ENCODE measurements around the gene PP2D1. TPM values are rescaled to one million over a fixed set of nuclear protein-coding genes. Genes with fewer than 3 reads are reported as not detected.
A peak's percentile ranks its signal among the peaks of the same experiment; 100 is the strongest.

Gene PP2D1, protein sequence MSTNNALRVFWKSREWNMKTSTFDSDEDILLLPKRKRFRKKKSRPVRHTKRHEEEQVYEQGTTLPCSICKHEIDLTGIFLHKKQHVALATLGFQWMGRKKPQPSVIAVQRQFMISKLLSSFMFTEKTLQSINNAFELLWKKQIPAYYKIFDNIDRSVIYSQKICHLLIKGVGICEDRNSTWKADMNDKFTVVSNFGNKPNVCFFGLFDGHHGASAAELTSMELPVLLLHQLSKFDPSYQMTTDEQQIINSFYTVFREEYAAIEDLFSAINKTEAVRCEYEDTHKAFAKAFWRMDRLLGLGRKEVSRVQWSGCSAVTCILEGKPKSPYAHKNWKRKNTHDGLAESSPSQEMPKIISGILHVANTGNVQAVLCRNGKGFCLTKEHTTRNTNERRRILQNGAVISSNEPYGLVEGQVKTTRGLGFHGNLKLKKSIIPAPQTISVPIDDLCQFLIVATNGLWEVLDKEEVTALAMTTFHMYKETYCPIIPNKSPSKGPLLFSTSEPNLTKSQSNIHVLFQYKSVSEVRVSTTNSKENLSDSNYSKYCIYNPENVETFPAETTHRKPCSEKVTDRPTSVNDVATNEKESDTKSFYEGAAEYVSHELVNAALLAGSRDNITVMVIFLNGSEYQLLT
- not detected for total RNA-seq
- polyA plus RNA-seq: not detected
- long read RNA-seq, donor 1: 0 reads
- long read RNA-seq, donor 2: 0 reads
- long read RNA-seq, donor 3: 0 reads
- long read RNA-seq, donor 4: 0 reads
- long read RNA-seq, donor 5: 0 reads
- long read RNA-seq, donor 6: 0 reads
- long read RNA-seq, donor 7: 0 reads
- long read RNA-seq, donor 8: 0 reads
- long read RNA-seq, donor 9, partial matches to known transcripts: 11 of 11 reads
- long read RNA-seq, donor 9, other reads (novel, unspliced or antisense): 0 of 11 reads
- long read RNA-seq, donor 10: 0 reads

GRCh38 chr3:20012164-20012563, at the start of gene PP2D1:
PP2D1 (minus strand) TSS chr3:20012264; CDS start chr3:20012072, 192 bp downstream.
- Histone ChIP-seq H3K4me1 (ENCODE audit: control insufficient read depth in 2 of 2, insufficient read depth in 2 of 2, low read length in 2 of 2) (no peaks in the 10 kb centered on the region), H3K36me3 (ENCODE audit: control insufficient read depth in 2 of 2, insufficient read depth in 2 of 2, low read length in 1 of 2) (no peaks in the 10 kb centered on the region), H3K27ac (ENCODE audit: low read depth in 1 of 2, low read length in 1 of 2) (no peak within 1 kb of the TSS), H3K27me3 (ENCODE audit: control insufficient read depth in 2 of 2, insufficient read depth in 1 of 2, low read length in 1 of 2) (no peaks in the 10 kb centered on the region), H3K9me3 (ENCODE audit: control insufficient read depth in 2 of 2, insufficient read depth in 1 of 2, low read length in 1 of 2) (no peaks in the 10 kb centered on the region), H3K4me3 (ENCODE audit: low read length in 2 of 2) (no peak within 1 kb of the TSS)
- 97% methylated on average over 4 of the region's 4 CpGs for WGBS
- no peak for DNase-seq (ENCODE audit: low read depth in 6 of 9, low spot score in 9 of 9)

DNA sequence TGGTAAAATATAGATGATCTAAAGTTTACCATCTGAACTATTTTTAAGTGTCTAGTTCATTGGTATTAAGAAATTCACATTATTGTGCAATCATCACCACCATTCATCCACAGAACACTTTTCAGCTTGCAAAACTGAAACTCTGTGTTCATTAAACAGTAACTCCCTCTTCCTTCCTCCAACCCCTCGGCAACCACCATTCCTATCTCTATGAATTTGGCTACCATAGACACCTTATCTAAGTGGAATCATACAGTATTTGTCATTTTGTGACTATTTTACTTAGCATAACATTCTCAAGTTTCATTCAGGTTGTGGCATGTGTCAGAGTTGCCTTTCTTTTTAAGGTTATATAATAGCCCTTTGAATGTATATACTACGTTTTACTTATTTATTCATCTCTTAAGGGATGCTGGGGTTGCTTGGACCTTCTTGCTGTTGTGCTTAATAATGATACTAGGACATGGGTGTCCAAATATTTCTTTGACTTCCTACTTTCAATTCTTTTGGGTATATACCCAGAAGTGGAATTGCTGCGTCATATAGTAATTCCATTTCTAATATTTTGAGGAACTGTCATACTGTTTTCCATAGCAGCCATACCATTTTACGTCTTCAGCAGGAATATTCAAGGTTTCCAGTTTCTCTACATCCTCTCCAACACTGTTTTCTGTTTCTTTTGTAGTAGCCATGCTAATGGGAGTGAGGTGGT, 49.1 kb upstream of the PP2D1 start:
- no peak for DNase-seq (ENCODE audit: low read depth in 6 of 9, low spot score in 9 of 9)
- peaks cover 16 to 19% of the 10 kb centered on the region in 2 donors for H3K4me1 ChIP-seq (ENCODE audit: control insufficient read depth in 2 of 2, insufficient read depth in 2 of 2, low read length in 2 of 2)

DNA sequence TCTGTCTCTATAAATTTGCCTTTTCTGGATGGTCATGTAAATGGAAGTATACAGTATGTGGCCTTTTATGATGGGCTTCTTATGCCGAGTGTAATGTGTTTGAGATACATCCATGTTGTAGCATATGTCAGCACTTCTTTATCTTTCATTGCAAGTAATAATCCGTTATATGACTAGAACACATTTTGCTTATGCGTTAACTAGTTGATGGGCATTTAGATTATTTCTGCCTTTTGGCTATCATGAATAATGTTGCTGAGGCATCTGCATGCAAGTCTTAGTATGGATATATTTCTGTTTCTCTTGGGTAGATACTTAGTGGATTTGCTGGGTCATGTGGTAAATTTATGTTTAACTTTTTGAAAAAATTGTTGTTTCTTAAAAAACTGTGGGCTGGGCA, 47.9 kb upstream of the PP2D1 start:
- H3K27ac ChIP-seq (ENCODE audit: low read depth in 1 of 2, low read length in 1 of 2): no peak overlapping the region
- no peak for DNase-seq (ENCODE audit: low read depth in 6 of 9, low spot score in 9 of 9)
- 97% methylated on average over 3 of the region's 3 CpGs for WGBS
- peaks cover 25 to 26% of the 10 kb centered on the region in 2 donors for H3K4me1 ChIP-seq (ENCODE audit: control insufficient read depth in 2 of 2, insufficient read depth in 2 of 2, low read length in 2 of 2)
- no peak overlapping the region for H3K4me3 ChIP-seq (ENCODE audit: low read length in 2 of 2)
- H3K9me3 ChIP-seq (ENCODE audit: control insufficient read depth in 2 of 2, insufficient read depth in 1 of 2, low read length in 1 of 2): no peaks in the 10 kb centered on the region
- no peaks in the 10 kb centered on the region for H3K36me3 ChIP-seq (ENCODE audit: control insufficient read depth in 2 of 2, insufficient read depth in 2 of 2, low read length in 1 of 2)
- H3K27me3 ChIP-seq (ENCODE audit: control insufficient read depth in 2 of 2, insufficient read depth in 1 of 2, low read length in 1 of 2): no peaks in the 10 kb centered on the region

More for the DNA sequence above, 49.1 kb upstream of the PP2D1 start:
- WGBS: 71% methylated on average over 4 of the region's 4 CpGs
- Histone ChIP-seq H3K9me3 (ENCODE audit: control insufficient read depth in 2 of 2, insufficient read depth in 1 of 2, low read length in 1 of 2) (no peaks in the 10 kb centered on the region), H3K36me3 (ENCODE audit: control insufficient read depth in 2 of 2, insufficient read depth in 2 of 2, low read length in 1 of 2) (no peaks in the 10 kb centered on the region), H3K27ac (ENCODE audit: low read depth in 1 of 2, low read length in 1 of 2) (no peak overlapping the region), H3K27me3 (ENCODE audit: control insufficient read depth in 2 of 2, insufficient read depth in 1 of 2, low read length in 1 of 2) (no peaks in the 10 kb centered on the region), H3K4me3 (ENCODE audit: low read length in 2 of 2) (no peak overlapping the region)

- H3K4me1 ChIP-seq (ENCODE audit: control insufficient read depth in 2 of 2, insufficient read depth in 2 of 2, low read length in 2 of 2): peaks cover 39 to 45% of the 10 kb centered on the region in 2 donors
- H3K9me3 ChIP-seq (ENCODE audit: control insufficient read depth in 2 of 2, insufficient read depth in 1 of 2, low read length in 1 of 2): no peaks in the 10 kb centered on the region
- H3K27me3 ChIP-seq (ENCODE audit: control insufficient read depth in 2 of 2, insufficient read depth in 1 of 2, low read length in 1 of 2): no peaks in the 10 kb centered on the region
- DNase-seq (ENCODE audit: low read depth in 6 of 9, low spot score in 9 of 9): no peak
- no peak overlapping the region for H3K4me3 ChIP-seq (ENCODE audit: low read length in 2 of 2)
- H3K27ac ChIP-seq (ENCODE audit: low read depth in 1 of 2, low read length in 1 of 2): peak overlapping the region; percentile 48 to 52
- WGBS: 95% methylated on average over 2 of the region's 2 CpGs
- H3K36me3 ChIP-seq (ENCODE audit: control insufficient read depth in 2 of 2, insufficient read depth in 2 of 2, low read length in 1 of 2): no peaks in the 10 kb centered on the region
Measured at GRCh38 chr3:20057612-20058180, 45.6 kb upstream of the PP2D1 start.

GRCh38 chr3:20056725-20057611, 44.9 kb upstream of the PP2D1 start:
- 89% methylated on average over 5 of the region's 5 CpGs for WGBS
- peaks cover 41 to 47% of the 10 kb centered on the region in 2 donors for H3K4me1 ChIP-seq (ENCODE audit: control insufficient read depth in 2 of 2, insufficient read depth in 2 of 2, low read length in 2 of 2)
- peak overlapping the region; percentile 34 to 52 for H3K27ac ChIP-seq (ENCODE audit: low read depth in 1 of 2, low read length in 1 of 2)
- peak in 2 of 9 donors; percentile 31 to 55 for DNase-seq (ENCODE audit: low read depth in 6 of 9, low spot score in 9 of 9)
- no peaks in the 10 kb centered on the region for H3K36me3 ChIP-seq (ENCODE audit: control insufficient read depth in 2 of 2, insufficient read depth in 2 of 2, low read length in 1 of 2)
- H3K9me3 ChIP-seq (ENCODE audit: control insufficient read depth in 2 of 2, insufficient read depth in 1 of 2, low read length in 1 of 2): no peaks in the 10 kb centered on the region
- H3K4me3 ChIP-seq (ENCODE audit: low read length in 2 of 2): peak overlapping the region in 1 of 2 donors; percentile 14
- no peaks in the 10 kb centered on the region for H3K27me3 ChIP-seq (ENCODE audit: control insufficient read depth in 2 of 2, insufficient read depth in 1 of 2, low read length in 1 of 2)

GRCh38 chr3:20055842-20056241, 43.8 kb upstream of the PP2D1 start:
- Histone ChIP-seq H3K4me1 (ENCODE audit: control insufficient read depth in 2 of 2, insufficient read depth in 2 of 2, low read length in 2 of 2) (peaks cover 45 to 52% of the 10 kb centered on the region in 2 donors), H3K9me3 (ENCODE audit: control insufficient read depth in 2 of 2, insufficient read depth in 1 of 2, low read length in 1 of 2) (no peaks in the 10 kb centered on the region), H3K27me3 (ENCODE audit: control insufficient read depth in 2 of 2, insufficient read depth in 1 of 2, low read length in 1 of 2) (no peaks in the 10 kb centered on the region), H3K36me3 (ENCODE audit: control insufficient read depth in 2 of 2, insufficient read depth in 2 of 2, low read length in 1 of 2) (no peaks in the 10 kb centered on the region), H3K27ac (ENCODE audit: low read depth in 1 of 2, low read length in 1 of 2) (peak overlapping the region; percentile 92 to 93), H3K4me3 (ENCODE audit: low read length in 2 of 2) (peak overlapping the region in 1 of 2 donors; percentile 11)
- no peak for DNase-seq (ENCODE audit: low read depth in 6 of 9, low spot score in 9 of 9)
- 92% methylated on average over 3 of the region's 3 CpGs for WGBS

DNA sequence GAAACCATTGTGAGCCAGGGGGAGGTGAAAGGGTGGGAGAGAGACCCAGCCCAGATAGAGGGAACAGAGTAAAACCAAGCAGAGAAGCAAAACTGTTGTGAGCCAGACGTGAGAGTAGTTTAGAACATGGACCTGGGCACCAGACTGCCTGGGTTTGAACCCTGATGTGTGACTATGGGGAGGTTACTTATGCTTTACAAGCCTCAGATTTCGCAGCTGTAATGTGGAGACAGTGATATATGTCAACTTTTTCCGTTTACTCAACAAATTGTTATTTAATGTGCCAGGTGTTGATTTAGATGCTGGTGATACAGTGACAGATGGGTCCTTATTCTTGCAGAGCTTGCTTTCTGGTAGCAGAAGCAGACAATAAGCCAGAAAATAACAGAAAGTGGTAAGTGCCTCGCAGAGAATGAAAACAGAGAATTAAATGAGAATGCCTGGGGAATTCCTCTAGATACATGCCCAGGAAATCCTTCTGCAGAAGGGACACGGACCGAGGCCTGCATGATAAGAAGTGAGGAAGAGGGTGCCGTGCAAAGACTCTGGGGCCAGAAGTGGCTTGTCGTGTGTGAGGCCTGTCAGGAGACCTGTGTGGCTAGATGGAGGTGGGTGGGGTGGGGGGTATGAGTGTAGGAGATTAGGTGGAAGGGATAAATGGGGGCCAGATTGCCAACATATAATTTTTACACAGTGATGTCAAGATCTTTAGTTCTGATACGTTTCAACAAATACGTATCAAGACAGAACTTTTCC, 43.1 kb upstream of the PP2D1 start:
- Histone ChIP-seq H3K4me1 (ENCODE audit: control insufficient read depth in 2 of 2, insufficient read depth in 2 of 2, low read length in 2 of 2) (peaks cover 45 to 52% of the 10 kb centered on the region in 2 donors), H3K36me3 (ENCODE audit: control insufficient read depth in 2 of 2, insufficient read depth in 2 of 2, low read length in 1 of 2) (no peaks in the 10 kb centered on the region), H3K9me3 (ENCODE audit: control insufficient read depth in 2 of 2, insufficient read depth in 1 of 2, low read length in 1 of 2) (no peaks in the 10 kb centered on the region), H3K27me3 (ENCODE audit: control insufficient read depth in 2 of 2, insufficient read depth in 1 of 2, low read length in 1 of 2) (no peaks in the 10 kb centered on the region), H3K4me3 (ENCODE audit: low read length in 2 of 2) (peak overlapping the region in 1 of 2 donors; percentile 35), H3K27ac (ENCODE audit: low read depth in 1 of 2, low read length in 1 of 2) (peak overlapping the region; percentile 92 to 93)
- DNase-seq (ENCODE audit: low read depth in 6 of 9, low spot score in 9 of 9): peak in 7 of 9 donors; percentile 52 to 89 (median 75)
- 16% methylated on average over 10 of the region's 10 CpGs for WGBS
